Ovary (tissue), 3 donors: ENCODE measurements around the gene ATF7.

Experiments
- EP300 ChIP-seq: sonication (generic); formaldehyde crosslinking; IDR thresholded peaks from one replicate; pipeline ENCODE4 v1.6.1; 2017; ENCODE audit warnings: antibody characterized with exemption
- POLR2A ChIP-seq: fragments of 450-650 bp; IDR thresholded peaks from one replicate; pipeline ENCODE4 v1.6.1; 2017; ENCODE audit warnings: antibody characterized with exemption, mild to moderate bottlenecking, moderate library complexity
- TF ChIP-seq, protein P1 (sequence below), 3 donors: fragments of 450-650 bp in 2 of 3; fragments of 200-600 bp in 1 of 3; IDR thresholded peaks; one replicate each; pipeline versions ENCODE4 v1.5.1 to v1.8.0; 2016 to 2022; ENCODE audit warnings: antibody characterized with exemption in 3 of 3, mild to moderate bottlenecking in 1 of 3
- donor health status: DM: no; HTN: no; CAD: no.

DNA sequence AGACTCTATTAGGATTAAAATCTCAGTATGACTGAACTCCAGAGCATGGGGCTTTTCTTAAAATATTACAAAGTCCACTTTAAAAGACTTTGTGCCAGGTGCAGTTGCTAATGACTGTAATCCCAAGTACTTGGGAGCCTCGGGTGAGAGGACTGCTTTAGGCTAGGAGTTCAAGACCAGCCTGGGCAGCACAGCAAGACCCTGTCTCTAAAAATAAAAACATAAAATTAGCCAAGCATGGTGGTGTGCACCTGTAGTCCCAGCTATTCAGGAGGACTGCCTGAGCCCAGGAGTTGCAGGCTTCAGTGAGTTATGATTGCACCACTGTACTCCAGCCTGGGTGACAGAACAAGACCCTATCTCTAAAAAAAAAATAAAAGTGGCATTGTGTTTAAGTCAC, 33.2 kb downstream of the ATF7 start:
- TF ChIP-seq, protein P1, sequence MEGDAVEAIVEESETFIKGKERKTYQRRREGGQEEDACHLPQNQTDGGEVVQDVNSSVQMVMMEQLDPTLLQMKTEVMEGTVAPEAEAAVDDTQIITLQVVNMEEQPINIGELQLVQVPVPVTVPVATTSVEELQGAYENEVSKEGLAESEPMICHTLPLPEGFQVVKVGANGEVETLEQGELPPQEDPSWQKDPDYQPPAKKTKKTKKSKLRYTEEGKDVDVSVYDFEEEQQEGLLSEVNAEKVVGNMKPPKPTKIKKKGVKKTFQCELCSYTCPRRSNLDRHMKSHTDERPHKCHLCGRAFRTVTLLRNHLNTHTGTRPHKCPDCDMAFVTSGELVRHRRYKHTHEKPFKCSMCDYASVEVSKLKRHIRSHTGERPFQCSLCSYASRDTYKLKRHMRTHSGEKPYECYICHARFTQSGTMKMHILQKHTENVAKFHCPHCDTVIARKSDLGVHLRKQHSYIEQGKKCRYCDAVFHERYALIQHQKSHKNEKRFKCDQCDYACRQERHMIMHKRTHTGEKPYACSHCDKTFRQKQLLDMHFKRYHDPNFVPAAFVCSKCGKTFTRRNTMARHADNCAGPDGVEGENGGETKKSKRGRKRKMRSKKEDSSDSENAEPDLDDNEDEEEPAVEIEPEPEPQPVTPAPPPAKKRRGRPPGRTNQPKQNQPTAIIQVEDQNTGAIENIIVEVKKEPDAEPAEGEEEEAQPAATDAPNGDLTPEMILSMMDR (IDR thresholded peaks at IDR 0.05) = no peak
- no peak for TF ChIP-seq POLR2A
- no peak for TF ChIP-seq EP300
